ENCODE data around the gene PLAAT3.
"Not testable (repeated sequence)": the region's sequence is repeated elsewhere in the genome, so short reads cannot be mapped to it uniquely, and the experiment has no call there.

Gene PLAAT3

GRCh38 chr11:63619967-63620366 lies 5.7 kb upstream of the PLAAT3 start:
- ATAC-seq (replicated peaks) (no peak), DNase-seq (no peak)
- Mint-ChIP-seq H3K4me3 (no peak overlapping the region), H3K27ac (peak overlapping the region in 1 of 2 donors; percentile 89), H3K36me3 (ENCODE audit: insufficient read depth) (peaks cover 3% of the 10 kb centered on the region), H3K4me1 (ENCODE audit: low read depth in 2 of 2) (peaks cover 8 to 13% of the 10 kb centered on the region in 2 donors), H3K27me3 (no peaks in the 10 kb centered on the region), H3K9me3 (no peaks in the 10 kb centered on the region)

- not testable (repeated sequence) for H3K27me3 Mint-ChIP-seq; H3K4me3 Mint-ChIP-seq; H3K27ac Mint-ChIP-seq; ATAC-seq (replicated peaks); DNase-seq; H3K9me3 Mint-ChIP-seq
- peaks cover 16% of the 10 kb centered on the region for H3K36me3 Mint-ChIP-seq (ENCODE audit: insufficient read depth)
- peaks cover 17 to 18% of the 10 kb centered on the region in 2 donors for H3K4me1 Mint-ChIP-seq (ENCODE audit: low read depth in 2 of 2)
Measured at GRCh38 chr11:63617686-63618085, 3.5 kb upstream of the PLAAT3 start.

GRCh38 chr11:63616953-63617352 lies 2.7 kb upstream of the PLAAT3 start:
- no peaks in the 10 kb centered on the region for H3K9me3 Mint-ChIP-seq
- ATAC-seq (replicated peaks) (no peak), DNase-seq (no peak)
- no peak overlapping the region for H3K27ac Mint-ChIP-seq
- H3K4me3 Mint-ChIP-seq, result no peak overlapping the region
- H3K27me3 Mint-ChIP-seq, result no peaks in the 10 kb centered on the region
- peaks cover 17% of the 10 kb centered on the region for H3K36me3 Mint-ChIP-seq (ENCODE audit: insufficient read depth)
- peaks cover 17 to 22% of the 10 kb centered on the region in 2 donors for H3K4me1 Mint-ChIP-seq (ENCODE audit: low read depth in 2 of 2)

DNA sequence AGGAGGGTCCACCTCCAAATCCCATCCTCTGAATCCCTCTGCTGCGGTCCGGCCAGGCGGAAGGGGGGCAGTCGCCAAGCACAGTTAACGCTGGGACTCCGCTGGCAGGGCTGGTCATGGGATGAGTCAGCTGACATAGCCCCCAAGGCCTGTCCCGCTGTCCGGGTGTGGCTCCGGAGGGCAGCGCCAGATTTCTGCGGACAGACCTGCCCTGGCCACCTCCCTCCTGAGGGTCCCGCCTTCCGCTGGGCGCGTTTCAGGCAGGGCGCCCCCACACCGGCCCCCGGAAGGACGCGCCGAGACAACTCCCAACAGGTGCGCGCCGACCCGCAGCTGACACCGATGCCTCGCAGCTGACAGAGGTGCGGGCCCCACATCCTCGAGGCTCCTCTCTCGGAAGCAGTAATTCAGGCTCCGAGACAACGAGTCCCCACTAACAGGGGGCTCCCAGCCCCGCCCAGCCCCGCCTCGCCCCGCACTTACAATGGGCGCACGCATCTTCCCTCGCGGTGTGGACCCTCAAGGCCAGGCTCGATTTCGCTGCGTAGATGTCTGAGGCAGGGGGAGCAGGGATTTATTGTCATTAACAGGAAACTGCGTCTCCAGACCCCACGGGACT lies 607 bp downstream of the PLAAT3 start:
- H3K4me1 Mint-ChIP-seq (ENCODE audit: low read depth in 2 of 2), result peaks cover 23 to 30% of the 10 kb centered on the region in 2 donors
- no peaks in the 10 kb centered on the region for H3K27me3 Mint-ChIP-seq
- no peaks in the 10 kb centered on the region for H3K9me3 Mint-ChIP-seq
- peak; percentile 75 for ATAC-seq (replicated peaks)
- H3K4me3 Mint-ChIP-seq, result peak overlapping the region; percentile 92 to 93
- peaks cover 20% of the 10 kb centered on the region for H3K36me3 Mint-ChIP-seq (ENCODE audit: insufficient read depth)
- peak; percentile 37 to 51 (median 48) for DNase-seq
- peak overlapping the region; percentile 96 to 97 for H3K27ac Mint-ChIP-seq

- DNase-seq (no peak), ATAC-seq (replicated peaks) (no peak)
- Mint-ChIP-seq H3K4me3 (no peak overlapping the region), H3K27me3 (no peaks in the 10 kb centered on the region), H3K27ac (peak overlapping the region; percentile 96 to 97), H3K36me3 (ENCODE audit: insufficient read depth) (peaks cover 16% of the 10 kb centered on the region), H3K4me1 (ENCODE audit: low read depth in 2 of 2) (peaks cover 25 to 34% of the 10 kb centered on the region in 2 donors), H3K9me3 (no peaks in the 10 kb centered on the region)
Measured at GRCh38 chr11:63612181-63612580, 2.1 kb downstream of the PLAAT3 start.

- Mint-ChIP-seq H3K4me3 (no peak overlapping the region), H3K4me1 (ENCODE audit: low read depth in 2 of 2) (peaks cover 27 to 34% of the 10 kb centered on the region in 2 donors), H3K27me3 (no peaks in the 10 kb centered on the region), H3K9me3 (no peaks in the 10 kb centered on the region), H3K36me3 (ENCODE audit: insufficient read depth) (peaks cover 23% of the 10 kb centered on the region), H3K27ac (peak overlapping the region in 1 of 2 donors; percentile 96)
- ATAC-seq (replicated peaks) (no peak), DNase-seq (no peak)
Measured at GRCh38 chr11:63611395-63611747, 2.9 kb downstream of the PLAAT3 start.

DNA sequence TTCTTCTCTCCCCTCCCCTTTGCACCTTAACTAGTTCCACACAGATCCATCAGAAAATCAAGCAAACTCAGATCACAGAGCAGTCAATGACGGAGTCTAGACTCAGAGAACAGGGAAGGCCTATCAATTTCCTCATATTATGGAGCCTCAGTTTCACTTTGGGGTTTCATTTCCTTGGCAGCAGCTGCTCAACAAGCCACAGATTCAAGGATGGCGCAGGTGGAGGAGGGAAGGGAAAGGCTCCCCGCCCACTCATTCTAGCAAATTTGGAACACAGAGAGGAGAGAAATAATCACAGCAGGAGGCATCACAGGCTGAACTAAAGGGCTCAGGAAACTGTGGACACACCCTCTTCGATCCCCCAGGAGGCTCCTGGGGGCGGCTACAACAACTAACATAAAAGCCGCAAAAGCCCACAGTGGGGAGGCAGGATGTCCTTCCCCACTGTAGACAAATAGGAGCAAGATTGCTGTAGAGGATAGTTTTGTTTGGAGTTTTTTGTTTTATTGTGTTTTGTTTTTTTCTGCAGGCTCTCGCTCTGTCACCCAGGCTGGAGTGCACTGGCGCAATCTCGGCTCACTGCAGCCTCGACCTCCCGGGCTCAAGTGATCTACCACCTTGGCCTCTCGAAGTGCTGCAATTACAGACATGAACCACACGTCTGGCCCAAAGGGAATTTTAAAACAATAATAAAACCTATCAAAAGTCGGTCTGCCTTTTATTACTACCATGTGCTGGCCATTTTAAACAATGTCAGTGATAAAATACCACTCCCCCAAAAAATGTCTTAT lies 3.4 kb downstream of the PLAAT3 start:
- DNase-seq, result no peak
- ATAC-seq (replicated peaks), result no peak
- no peaks in the 10 kb centered on the region for H3K9me3 Mint-ChIP-seq

DNA sequence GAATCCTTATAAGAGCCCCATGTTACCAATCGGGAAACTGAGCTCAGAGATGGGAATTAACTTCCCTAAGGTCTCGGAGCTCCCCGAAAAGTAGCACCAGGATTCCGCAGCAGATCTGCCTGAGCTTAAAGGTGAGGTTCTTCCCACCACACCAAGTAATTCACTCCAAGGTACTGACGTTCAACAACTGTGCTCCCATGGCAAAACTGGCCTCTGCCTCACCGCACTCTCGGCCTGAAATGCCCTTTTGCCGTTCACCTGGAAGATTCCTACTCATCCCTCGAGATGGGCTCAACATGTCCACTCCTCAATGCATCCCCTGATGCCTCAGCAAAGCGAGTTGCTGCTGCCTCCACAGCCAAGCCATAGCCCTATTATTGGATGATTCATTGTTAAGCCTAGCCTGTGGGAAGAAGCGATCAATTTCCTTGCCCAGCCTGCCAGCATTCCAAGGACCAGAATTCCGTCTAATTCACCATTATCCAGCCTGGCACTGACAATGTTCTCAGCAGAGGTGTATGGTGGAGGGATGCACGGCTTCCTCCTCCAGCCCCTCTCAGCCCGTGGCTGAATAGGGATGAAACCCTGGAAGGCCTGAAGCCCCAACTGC lies 4.2 kb downstream of the PLAAT3 start:
- Mint-ChIP-seq H3K4me3 (no peak overlapping the region), H3K9me3 (no peaks in the 10 kb centered on the region), H3K27me3 (no peaks in the 10 kb centered on the region), H3K27ac (peak overlapping the region; percentile 63 to 83), H3K36me3 (ENCODE audit: insufficient read depth) (peaks cover 29% of the 10 kb centered on the region), H3K4me1 (ENCODE audit: low read depth in 2 of 2) (peaks cover 27 to 34% of the 10 kb centered on the region in 2 donors)
- DNase-seq (no peak), ATAC-seq (replicated peaks) (no peak)

More for the DNA sequence above, 3.4 kb downstream of the PLAAT3 start:
- H3K27me3 Mint-ChIP-seq, result no peaks in the 10 kb centered on the region
- H3K4me3 Mint-ChIP-seq, result no peak overlapping the region
- peaks cover 25% of the 10 kb centered on the region for H3K36me3 Mint-ChIP-seq (ENCODE audit: insufficient read depth)
- H3K4me1 Mint-ChIP-seq (ENCODE audit: low read depth in 2 of 2), result peaks cover 27 to 34% of the 10 kb centered on the region in 2 donors
- H3K27ac Mint-ChIP-seq, result peak overlapping the region; percentile 6 to 96

DNA sequence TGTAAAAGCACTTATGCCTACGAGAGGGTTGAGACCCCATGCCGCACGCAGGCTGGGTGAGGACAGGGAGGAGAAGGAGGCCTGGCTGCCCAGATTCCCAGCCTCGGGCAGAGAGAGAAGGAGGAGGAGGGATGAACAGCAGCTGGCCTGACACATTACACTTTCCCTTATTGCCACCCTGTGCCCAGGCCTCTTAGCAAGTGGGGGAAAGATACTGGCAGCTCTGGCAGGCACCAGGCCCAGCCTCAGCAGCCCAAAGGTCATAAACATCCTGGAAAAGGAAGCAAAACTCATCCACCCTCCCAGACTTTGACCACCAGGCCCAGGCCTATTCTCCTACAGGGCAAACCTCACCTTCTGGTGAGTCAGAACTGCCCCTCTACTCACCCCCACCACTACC lies 4.7 kb downstream of the PLAAT3 start:
- no peak for ATAC-seq (replicated peaks)
- no peak overlapping the region for H3K4me3 Mint-ChIP-seq
- no peak for DNase-seq
- H3K27me3 Mint-ChIP-seq, result no peaks in the 10 kb centered on the region
- peaks cover 25 to 34% of the 10 kb centered on the region in 2 donors for H3K4me1 Mint-ChIP-seq (ENCODE audit: low read depth in 2 of 2)
- peaks cover 28% of the 10 kb centered on the region for H3K36me3 Mint-ChIP-seq (ENCODE audit: insufficient read depth)
- no peaks in the 10 kb centered on the region for H3K9me3 Mint-ChIP-seq
- peak overlapping the region; percentile 63 to 83 for H3K27ac Mint-ChIP-seq

DNA sequence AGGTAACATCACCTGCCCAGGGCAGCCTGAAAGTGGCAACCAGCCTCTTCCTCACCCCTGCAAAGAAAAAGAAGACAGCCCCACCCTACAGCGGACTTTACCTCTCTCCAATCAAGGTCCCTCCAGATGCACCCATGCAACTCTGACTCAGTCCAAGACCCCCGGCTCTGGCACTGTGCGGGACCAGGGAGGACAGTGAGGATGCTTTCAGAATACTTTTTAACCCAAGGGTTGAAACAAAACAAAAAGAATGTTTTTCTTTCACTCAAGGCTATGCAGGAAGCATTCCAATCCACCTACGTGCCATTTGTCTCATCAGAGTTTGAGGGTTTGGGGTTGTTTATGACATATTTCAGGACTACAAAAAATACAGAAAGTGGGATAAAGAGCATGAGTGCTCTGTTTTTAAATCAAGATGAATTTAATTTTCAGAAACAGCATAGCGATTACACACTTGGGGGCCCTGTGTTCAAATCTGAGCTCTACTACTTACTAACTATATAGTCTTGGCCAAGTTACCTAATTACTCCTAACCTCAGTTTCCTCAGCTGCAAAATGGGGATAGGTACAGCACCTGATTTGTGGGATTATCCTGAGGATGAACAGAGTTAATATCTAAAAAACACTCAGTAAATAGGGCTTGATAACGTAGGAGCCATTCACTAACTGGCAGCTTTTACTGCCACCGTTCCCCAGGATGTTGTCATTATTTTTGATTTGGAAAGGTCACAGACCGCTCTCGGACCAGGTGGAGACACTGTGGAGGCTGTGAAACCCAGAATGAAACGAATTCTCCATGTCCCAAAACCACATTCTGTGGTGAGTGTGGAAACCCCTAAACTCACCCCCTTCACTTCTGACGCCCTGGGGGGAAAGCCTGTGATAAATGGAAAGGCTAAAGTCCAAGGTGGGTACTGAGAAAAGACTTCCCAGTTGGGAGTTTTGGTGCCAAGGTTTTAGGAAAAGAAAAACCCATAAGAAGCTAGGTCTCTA lies 5.6 kb downstream of the PLAAT3 start:
- H3K27me3 Mint-ChIP-seq, result no peaks in the 10 kb centered on the region
- H3K27ac Mint-ChIP-seq, result peak overlapping the region; percentile 63 to 83
- H3K9me3 Mint-ChIP-seq, result no peaks in the 10 kb centered on the region
- H3K4me1 Mint-ChIP-seq (ENCODE audit: low read depth in 2 of 2), result peaks cover 19 to 34% of the 10 kb centered on the region in 2 donors
- no peak for DNase-seq
- H3K4me3 Mint-ChIP-seq, result no peak overlapping the region
- peaks cover 21% of the 10 kb centered on the region for H3K36me3 Mint-ChIP-seq (ENCODE audit: insufficient read depth)
- ATAC-seq (replicated peaks), result no peak

- ATAC-seq (replicated peaks), result no peak
- DNase-seq, result no peak
- Mint-ChIP-seq H3K4me1 (ENCODE audit: low read depth in 2 of 2) (peaks cover 8 to 17% of the 10 kb centered on the region in 2 donors), H3K27me3 (no peaks in the 10 kb centered on the region), H3K4me3 (no peak overlapping the region), H3K27ac (peak overlapping the region in 1 of 2 donors; percentile 71), H3K9me3 (no peaks in the 10 kb centered on the region), H3K36me3 (ENCODE audit: insufficient read depth) (peaks cover 13% of the 10 kb centered on the region)
Measured at GRCh38 chr11:63603180-63603518, 11.1 kb downstream of the PLAAT3 start.

DNA sequence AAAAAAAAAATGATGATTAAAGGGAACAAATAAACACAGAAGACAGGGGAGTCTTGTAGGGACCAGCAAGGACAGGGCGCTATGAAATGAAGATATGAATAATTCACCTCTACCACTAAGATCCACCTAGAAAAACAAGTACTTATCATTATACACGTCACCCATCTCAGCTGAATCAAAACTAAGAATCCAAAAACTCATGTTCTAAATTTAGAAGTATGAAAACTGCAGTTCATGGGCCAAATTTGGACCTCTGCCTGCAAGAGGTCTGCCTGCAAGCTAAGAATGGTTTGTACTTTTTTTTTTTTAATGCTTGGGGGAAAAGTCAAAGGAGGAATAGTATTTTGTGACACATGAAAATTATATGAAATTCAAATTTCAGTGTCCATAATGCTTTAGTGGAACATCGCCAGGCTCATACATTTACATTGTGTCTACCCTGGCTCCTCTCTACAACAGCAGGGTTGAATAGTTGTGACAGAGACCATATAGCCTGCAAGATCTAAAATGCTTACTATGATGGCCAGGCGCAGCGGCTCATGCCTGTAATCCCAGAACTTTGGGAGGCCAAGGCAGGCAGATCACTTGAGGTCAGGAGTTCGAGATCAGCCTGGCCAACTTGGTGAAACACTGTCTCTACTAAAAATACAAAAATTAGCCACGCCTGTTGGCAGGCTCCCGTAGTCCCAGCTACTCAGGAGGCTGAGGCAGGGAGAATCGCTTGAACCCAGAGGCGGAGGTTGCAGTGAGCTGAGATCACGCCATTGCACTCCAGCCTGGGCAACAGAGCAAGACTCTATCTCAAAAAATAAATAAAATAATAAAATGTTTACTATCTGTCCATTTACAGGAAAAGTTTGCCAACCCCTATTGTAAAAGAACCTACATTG lies 11.7 kb downstream of the PLAAT3 start:
- not testable (repeated sequence) for DNase-seq; H3K4me3 Mint-ChIP-seq; ATAC-seq (replicated peaks); H3K9me3 Mint-ChIP-seq; H3K27me3 Mint-ChIP-seq
- Mint-ChIP-seq H3K4me1 (ENCODE audit: low read depth in 2 of 2) (peaks cover 8 to 16% of the 10 kb centered on the region in 2 donors), H3K36me3 (ENCODE audit: insufficient read depth) (peaks cover 13% of the 10 kb centered on the region), H3K27ac (peak overlapping the region; percentile 16 to 71)

Measured in effector memory CD8-positive, alpha-beta T cell (primary cell).